ENCODE data around the gene SMIM38.

The SMIM38 gene

GRCh38 chr11:69155302-69156234, at the start of gene SMIM38:
Gene SMIM38 (plus strand): TSS chr11:69155935. CDS start chr11:69157847, 1,912 bp downstream.
- DNase-seq (ENCODE audit: insufficient read length, low spot score) = no peak
- FAIRE-seq = peak; percentile 9

- no peak for DNase-seq (ENCODE audit: insufficient read length, low spot score)
- no peak for FAIRE-seq
Observed at GRCh38 chr11:69106031-69106811, 49.5 kb upstream of the SMIM38 start.

GRCh38 chr11:69107413-69107812, 48.3 kb upstream of the SMIM38 start:
- no peak for FAIRE-seq
- DNase-seq (ENCODE audit: insufficient read length, low spot score) = no peak

GRCh38 chr11:69108030-69108429, 47.7 kb upstream of the SMIM38 start:
- DNase-seq (ENCODE audit: insufficient read length, low spot score) (no peak), FAIRE-seq (peak; percentile 77)

GRCh38 chr11:69108559-69108958, 47.2 kb upstream of the SMIM38 start:
- DNase-seq (ENCODE audit: insufficient read length, low spot score) (no peak), FAIRE-seq (no peak)

GRCh38 chr11:69109101-69109500, 46.6 kb upstream of the SMIM38 start:
- no peak for FAIRE-seq

GRCh38 chr11:69110451-69110850, 45.3 kb upstream of the SMIM38 start:
- peak; percentile 96 for FAIRE-seq
- no peak for DNase-seq (ENCODE audit: insufficient read length, low spot score)

More at GRCh38 chr11:69109101-69109500, 46.6 kb upstream of the SMIM38 start:
- no peak for DNase-seq (ENCODE audit: insufficient read length, low spot score)

- DNase-seq (ENCODE audit: insufficient read length, low spot score) = no peak
- FAIRE-seq = no peak
Observed at GRCh38 chr11:69111624-69112542, 43.9 kb upstream of the SMIM38 start.

- FAIRE-seq (no peak), DNase-seq (ENCODE audit: insufficient read length, low spot score) (no peak)
Observed at GRCh38 chr11:69113226-69113625, 42.5 kb upstream of the SMIM38 start.

GRCh38 chr11:69113646-69114340, 41.9 kb upstream of the SMIM38 start:
- DNase-seq (ENCODE audit: insufficient read length, low spot score) (no peak), FAIRE-seq (no peak)

- FAIRE-seq = no peak
- DNase-seq (ENCODE audit: insufficient read length, low spot score) = no peak
Observed at GRCh38 chr11:69114362-69114761, 41.4 kb upstream of the SMIM38 start.

GRCh38 chr11:69114811-69115523, 40.8 kb upstream of the SMIM38 start:
- DNase-seq (ENCODE audit: insufficient read length, low spot score) (no peak), FAIRE-seq (no peak)

- FAIRE-seq (no peak), DNase-seq (ENCODE audit: insufficient read length, low spot score) (no peak)
Observed at GRCh38 chr11:69115586-69116560, 39.9 kb upstream of the SMIM38 start.

- DNase-seq (ENCODE audit: insufficient read length, low spot score) (no peak), FAIRE-seq (no peak)
Observed at GRCh38 chr11:69116671-69117070, 39.1 kb upstream of the SMIM38 start.

- DNase-seq (ENCODE audit: insufficient read length, low spot score) = no peak
- no peak for FAIRE-seq
Observed at GRCh38 chr11:69119190-69119589, 36.5 kb upstream of the SMIM38 start.

GRCh38 chr11:69120096-69120875, 35.4 kb upstream of the SMIM38 start:
- DNase-seq (ENCODE audit: insufficient read length, low spot score) (no peak), FAIRE-seq (peak; percentile 86)

GRCh38 chr11:69121021-69121420, 34.7 kb upstream of the SMIM38 start:
- peak; percentile 76 for FAIRE-seq
- DNase-seq (ENCODE audit: insufficient read length, low spot score) = no peak
